NB4 (cell line): Measurements from ENCODE around the gene TSPAN12.
A peak's percentile ranks its signal among the peaks of the same experiment; 100 is the strongest.

Experiments
- DNase-seq: peaks from one replicate; pipeline ENCODE4 v3.0.0; 2010; ENCODE audit warnings: low read depth
- H3K4me3 ChIP-seq: one replicate; pipeline ENCODE4 v1.5.1; 2011; ENCODE audit warnings: mild to moderate bottlenecking, low read depth, low read length, moderate library complexity
- CTCF ChIP-seq: IDR thresholded peaks from one replicate; pipeline ENCODE4 v1.5.1; 2012; ENCODE audit warnings: low read depth, low read length
- MAX ChIP-seq: IDR thresholded peaks from 2 replicates; pipeline ENCODE4 v1.6.1; 2011; ENCODE audit warnings: low read depth, low read length
- MYC ChIP-seq: IDR thresholded peaks from 2 replicates; pipeline ENCODE4 v1.6.1; 2011; ENCODE audit warnings: low read depth, low read length
- POLR2A ChIP-seq: IDR thresholded peaks from 2 replicates; pipeline ENCODE4 v1.6.1; 2011; ENCODE audit warnings: mild to moderate bottlenecking; ENCODE audit not compliant: insufficient read length; ENCODE audit errors: extremely low read depth

The TSPAN12 gene

DNA sequence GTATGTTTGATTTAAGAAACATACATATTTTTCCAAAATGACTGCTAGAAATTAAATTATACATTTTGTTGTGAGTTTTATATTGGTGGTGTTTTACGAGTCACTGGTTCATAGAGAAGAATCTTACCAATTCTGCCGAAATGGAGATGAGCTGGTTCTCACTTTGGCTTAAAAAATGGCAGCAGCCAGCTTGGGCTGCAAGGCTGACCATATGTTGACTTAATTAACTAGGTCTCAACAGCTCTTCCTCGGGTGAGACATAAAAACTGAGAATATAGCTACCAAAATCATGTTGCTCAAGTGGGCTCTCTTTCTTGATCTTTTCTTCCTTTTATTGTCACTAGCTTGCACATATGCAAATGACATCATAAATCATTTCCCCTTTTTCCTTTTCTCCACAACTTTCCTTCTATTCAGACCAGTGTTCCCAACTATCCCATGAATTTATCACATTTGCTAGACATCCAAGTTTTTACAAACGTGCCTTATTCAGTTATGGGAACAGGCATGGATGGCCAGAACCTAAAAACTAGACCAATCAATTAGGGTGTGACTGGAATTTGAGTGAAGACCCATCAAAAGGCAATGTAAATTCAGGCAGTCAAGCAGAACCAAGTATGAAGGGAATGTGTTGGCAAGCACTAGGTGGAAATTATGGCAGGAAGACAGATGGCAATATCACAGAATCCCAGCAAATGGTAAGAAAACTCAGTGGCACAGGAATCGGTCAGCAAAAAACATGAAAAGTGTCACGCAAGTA, 6.4 kb upstream of the TSPAN12 start:
- no peak for DNase-seq
- no peak overlapping the region for H3K4me3 ChIP-seq
- TF ChIP-seq MYC (no peak), POLR2A (no peak), MAX (no peak), CTCF (no peak)

- TF ChIP-seq MAX (no peak), CTCF (no peak), POLR2A (no peak), MYC (no peak)
- no peak for DNase-seq
- no peak overlapping the region for H3K4me3 ChIP-seq
Observed at GRCh38 chr7:120862987-120863590, 5.1 kb upstream of the TSPAN12 start.

DNA sequence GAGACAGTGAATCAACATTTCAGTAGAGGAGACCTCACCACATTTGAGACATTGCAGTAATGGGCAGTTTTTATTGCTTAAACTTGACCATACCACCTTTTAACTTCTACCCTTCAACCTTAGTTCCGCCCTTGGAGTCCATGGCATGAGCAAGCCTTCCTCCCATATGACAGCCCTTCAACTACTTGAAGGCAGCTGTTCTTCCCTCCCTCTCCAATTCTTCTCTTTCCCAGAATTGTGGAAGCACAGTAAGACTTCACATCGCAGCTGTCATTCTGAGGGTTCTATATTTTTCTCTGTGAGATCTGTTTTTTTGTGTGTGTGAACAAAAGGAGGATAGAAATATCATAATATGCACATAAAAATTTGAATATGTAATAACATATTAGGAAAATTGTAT, 2.2 kb upstream of the TSPAN12 start:
- TF ChIP-seq CTCF, result no peak
- no peak for TF ChIP-seq POLR2A
- TF ChIP-seq MYC, result no peak
- TF ChIP-seq MAX, result no peak
- H3K4me3 ChIP-seq, result no peak overlapping the region
- DNase-seq, result no peak

DNA sequence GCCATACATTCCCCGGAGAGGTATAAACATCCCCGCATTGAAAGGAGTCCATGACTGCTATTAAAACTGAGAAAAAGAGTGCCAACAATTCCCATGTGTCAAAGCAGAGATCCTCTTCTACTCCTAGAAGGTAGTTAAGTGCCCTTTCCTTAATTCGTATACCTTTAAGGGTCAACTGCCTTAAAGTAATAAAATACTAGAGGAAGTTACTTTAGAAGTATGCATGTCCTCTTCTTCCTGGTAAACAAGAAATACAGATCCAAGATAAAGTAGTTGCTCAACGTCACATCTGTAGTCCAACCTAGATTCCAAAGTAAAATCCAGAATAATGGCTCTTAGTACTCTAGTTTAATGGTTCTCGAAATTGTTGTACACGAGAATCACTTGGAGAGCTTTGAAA, 1.5 kb upstream of the TSPAN12 start:
- no peak for DNase-seq
- H3K4me3 ChIP-seq, result no peak overlapping the region
- no peak for TF ChIP-seq CTCF
- TF ChIP-seq MYC, result no peak
- TF ChIP-seq MAX, result no peak
- no peak for TF ChIP-seq POLR2A

GRCh38 chr7:120856621-120857352, 1.2 kb downstream of the TSPAN12 start:
- TF ChIP-seq CTCF (no peak), MYC (no peak), POLR2A (no peak), MAX (no peak)
- H3K4me3 ChIP-seq, result no peak overlapping the region
- DNase-seq, result peak; percentile 29
